CD14-positive monocyte (primary cell): ENCODE data around the gene CTCFL. TPM values are rescaled to one million over a fixed set of nuclear protein-coding genes. Genes with fewer than 3 reads are reported as not detected.

Source experiments
- DNase-seq, 3 donors: peaks; one replicate each; pipeline ENCODE4 v3.0.0-alpha.2; 2011 to 2022
- H2AFZ ChIP-seq: 2 replicates; pipeline ENCODE4 v1.6.0; 2012; ENCODE audit warnings: mild to moderate bottlenecking, low read depth, low read length, inconsistent platforms; ENCODE audit not compliant: insufficient read depth, poor library complexity, severe bottlenecking
- H3K27ac ChIP-seq, 2 donors: 1 replicate in 1 of 2; 2 replicates in 1 of 2; pipeline ENCODE4 v1.5.1; 2012 to 2013; ENCODE audit warnings: low read length in 2 of 2, control low read depth in 1 of 2, inconsistent platforms in 1 of 2, low read depth in 1 of 2, mild to moderate bottlenecking in 1 of 2
- H3K27me3 ChIP-seq, 2 donors: one replicate each; pipeline versions ENCODE4 v1.6.0 to v1.6.1; 2011 to 2013; ENCODE audit warnings: low read length in 2 of 2; ENCODE audit not compliant: control insufficient read depth in 2 of 2, insufficient read depth in 2 of 2
- H3K36me3 ChIP-seq, 2 donors: replicated peaks in 1 of 2; 1 replicate in 1 of 2; 2 replicates in 1 of 2; pipeline versions ENCODE4 v1.5.1 to v1.6.1; 2012 to 2013; ENCODE audit warnings: low read length in 2 of 2, control low read depth in 1 of 2, inconsistent platforms in 1 of 2, mild to moderate bottlenecking in 1 of 2; ENCODE audit not compliant: insufficient read depth in 2 of 2, control insufficient read depth in 1 of 2
- H3K4me1 ChIP-seq, 2 donors: 1 replicate in 1 of 2; 2 replicates in 1 of 2; pipeline versions ENCODE4 v1.5.1 to v1.6.1; 2012 to 2013; ENCODE audit warnings: low read length in 2 of 2, control low read depth in 1 of 2, inconsistent platforms in 1 of 2, mild to moderate bottlenecking in 1 of 2, moderate library complexity in 1 of 2; ENCODE audit not compliant: insufficient read depth in 2 of 2, control insufficient read depth in 1 of 2
- H3K4me2 ChIP-seq: replicated peaks from 2 replicates; pipeline ENCODE3; 2012; ENCODE audit warnings: low read length, moderate library complexity, mild to moderate bottlenecking; ENCODE audit not compliant: poor library complexity, severe bottlenecking; ENCODE audit errors: extremely low read depth
- H3K4me3 ChIP-seq, 3 experiments: fragments of 200-600 bp in 1 of 3; sonication (generic) in 1 of 3; replicated peaks in 1 of 3; 1 replicate in 2 of 3; 2 replicates in 1 of 3; pipeline ENCODE4 v1.5.1; 2011 to 2013; ENCODE audit warnings: low read length in 3 of 3, mild to moderate bottlenecking in 3 of 3, control low read depth in 2 of 3, low read depth in 2 of 3, inconsistent platforms in 1 of 3, moderate library complexity in 1 of 3
- H3K79me2 ChIP-seq: 2 replicates; pipeline ENCODE4 v1.6.0; 2012; ENCODE audit warnings: mild to moderate bottlenecking, control low read depth, inconsistent platforms, low read length, moderate library complexity; ENCODE audit not compliant: insufficient read depth
- H3K9ac ChIP-seq: 2 replicates; pipeline ENCODE4 v1.6.0; 2017; ENCODE audit warnings: low read length, mild to moderate bottlenecking; ENCODE audit not compliant: insufficient read depth, poor library complexity, severe bottlenecking
- H3K9me3 ChIP-seq, 2 donors: replicated peaks in 1 of 2; 1 replicate in 1 of 2; 2 replicates in 1 of 2; pipeline versions ENCODE4 v1.5.1 to v1.6.1; 2012 to 2013; ENCODE audit warnings: low read length in 2 of 2, control low read depth in 1 of 2; ENCODE audit not compliant: control insufficient read depth in 1 of 2, insufficient read depth in 1 of 2
- H4K20me1 ChIP-seq: 2 replicates; pipeline ENCODE4 v1.6.0; 2012; ENCODE audit warnings: mild to moderate bottlenecking, low read length, control low read depth, moderate library complexity; ENCODE audit not compliant: insufficient read depth
- H3K27ac Mint-ChIP-seq, 7 donors: one replicate each; pipeline ENCODE4 v1.8.0; 2020; ENCODE audit warnings: mild to moderate bottlenecking in 7 of 7, mixed read lengths in 7 of 7, moderate library complexity in 6 of 7, inconsistent platforms in 2 of 7
- H3K27me3 Mint-ChIP-seq, 3 donors: one replicate each; pipeline ENCODE4 v1.8.0; 2021 to 2022; ENCODE audit warnings: low read depth in 3 of 3, mild to moderate bottlenecking in 3 of 3, mixed read lengths in 3 of 3, moderate library complexity in 3 of 3, inconsistent platforms in 1 of 3
- H3K36me3 Mint-ChIP-seq, 2 donors: one replicate each; pipeline ENCODE4 v1.8.0; 2020; ENCODE audit warnings: mixed read lengths in 2 of 2, inconsistent platforms in 1 of 2, mild to moderate bottlenecking in 1 of 2
- H3K4me1 Mint-ChIP-seq: one replicate; pipeline ENCODE4 v1.8.0; 2020; ENCODE audit warnings: mild to moderate bottlenecking, mixed read lengths
- H3K4me3 Mint-ChIP-seq, 2 donors: one replicate each; pipeline ENCODE4 v1.8.0; 2020; ENCODE audit warnings: mild to moderate bottlenecking in 2 of 2, mixed read lengths in 2 of 2, moderate library complexity in 1 of 2
- H3K9me3 Mint-ChIP-seq, 7 donors: one replicate each; pipeline ENCODE4 v1.8.0; 2020 to 2022; ENCODE audit warnings: mixed read lengths in 7 of 7, mild to moderate bottlenecking in 6 of 7, moderate library complexity in 6 of 7, inconsistent platforms in 2 of 7
- WGBS: methylation state at CpG from one replicate; pipeline ENCODE4 v1.1.5; 2013; ENCODE audit warnings: missing lambda C conversion rate; ENCODE audit not compliant: insufficient coverage; 5-methylcytosine and 5-hydroxymethylcytosine counted together
- intact Hi-C, 2 donors: fragments of 100-400 bp; cut with micrococcal nuclease; formaldehyde crosslinking; loops; one replicate each; pipeline versions ENCODE4 v1.15.0 to v1.15.1; 2023
- polyA plus RNA-seq, 3 donors: library from polyadenylated mRNA; depleted of rRNA in 1 of 3; unstranded in 2 of 3; stranded (reverse) in 1 of 3; fragments of 300-500 nt in 2 of 3; fragments of >200 nt in 1 of 3; fragmentation: Illumina TruSeq in 2 of 3; gene quantifications; 1 replicate in 2 of 3; 2 replicates in 1 of 3; pipeline ENCODE4 v1.2.3, GENCODE V29; 2012 to 2021
- TF ChIP-seq, protein P1 (sequence below): fragments of 200-600 bp; IDR thresholded peaks from one replicate; pipeline ENCODE4 v1.8.0; 2022; ENCODE audit warnings: antibody characterized with exemption, mild to moderate bottlenecking

The CTCFL gene
- polyA plus RNA-seq, 3 donors, result not detected

DNA sequence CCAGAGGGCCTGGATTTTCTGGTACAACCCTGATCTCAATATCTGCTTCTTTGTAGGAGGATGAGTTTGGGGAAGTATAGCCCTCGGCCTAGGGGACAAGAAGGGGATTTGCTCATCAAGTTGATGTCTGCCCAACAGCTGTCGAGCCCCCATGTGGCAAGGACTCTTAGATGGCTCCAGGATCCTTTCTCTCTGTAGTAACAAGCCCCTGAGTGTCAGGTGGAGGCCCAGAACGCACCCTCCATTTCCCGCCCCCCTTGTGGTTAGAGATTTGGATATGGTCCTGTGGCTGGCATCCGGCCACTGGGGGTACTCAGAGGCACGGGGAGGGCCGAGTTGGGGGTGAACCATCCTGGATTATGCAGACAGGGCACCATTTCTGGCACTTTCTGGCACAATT lies 50.1 kb downstream of the CTCFL start:
- peaks cover 0 to 4% of the 10 kb centered on the region in 2 donors for H3K36me3 Mint-ChIP-seq
- peaks cover 0 to 8% (median 2%) of the 10 kb centered on the region in 7 donors for H3K9me3 Mint-ChIP-seq
- peak overlapping the region; percentile 77 to 93 (median 91) for H3K27ac Mint-ChIP-seq
- Histone ChIP-seq H3K9me3 (no peaks in the 10 kb centered on the region), H3K9ac (no peak overlapping the region), H3K79me2 (no peaks in the 10 kb centered on the region), H4K20me1 (no peaks in the 10 kb centered on the region), H3K4me3 (peak overlapping the region in 1 of 3 experiments; percentile 66), H3K4me1 (peaks cover 69 to 72% of the 10 kb centered on the region in 2 donors), H3K27me3 (no peaks in the 10 kb centered on the region), H3K4me2 (peak overlapping the region; percentile 69), H2AFZ (peak overlapping the region; percentile 26), H3K36me3 (no peaks in the 10 kb centered on the region), H3K27ac (peak overlapping the region; percentile 51 to 77)
- intact Hi-C loops, result loop anchor here in 1 of 2 donors (5.0 to 10.0 kb wide), 2 partner anchors 38 to 80 kb away; partner anchors contain the start of gene RBM38
- H3K4me1 Mint-ChIP-seq, result peaks cover 64% of the 10 kb centered on the region
- H3K4me3 Mint-ChIP-seq, result peak overlapping the region; percentile 10 to 75
- H3K27me3 Mint-ChIP-seq, result peaks cover 9 to 21% (median 11%) of the 10 kb centered on the region in 3 donors
- no peak for DNase-seq
- WGBS, result 0% methylated on average over 2 of the region's 7 CpGs
- TF ChIP-seq, protein P1, sequence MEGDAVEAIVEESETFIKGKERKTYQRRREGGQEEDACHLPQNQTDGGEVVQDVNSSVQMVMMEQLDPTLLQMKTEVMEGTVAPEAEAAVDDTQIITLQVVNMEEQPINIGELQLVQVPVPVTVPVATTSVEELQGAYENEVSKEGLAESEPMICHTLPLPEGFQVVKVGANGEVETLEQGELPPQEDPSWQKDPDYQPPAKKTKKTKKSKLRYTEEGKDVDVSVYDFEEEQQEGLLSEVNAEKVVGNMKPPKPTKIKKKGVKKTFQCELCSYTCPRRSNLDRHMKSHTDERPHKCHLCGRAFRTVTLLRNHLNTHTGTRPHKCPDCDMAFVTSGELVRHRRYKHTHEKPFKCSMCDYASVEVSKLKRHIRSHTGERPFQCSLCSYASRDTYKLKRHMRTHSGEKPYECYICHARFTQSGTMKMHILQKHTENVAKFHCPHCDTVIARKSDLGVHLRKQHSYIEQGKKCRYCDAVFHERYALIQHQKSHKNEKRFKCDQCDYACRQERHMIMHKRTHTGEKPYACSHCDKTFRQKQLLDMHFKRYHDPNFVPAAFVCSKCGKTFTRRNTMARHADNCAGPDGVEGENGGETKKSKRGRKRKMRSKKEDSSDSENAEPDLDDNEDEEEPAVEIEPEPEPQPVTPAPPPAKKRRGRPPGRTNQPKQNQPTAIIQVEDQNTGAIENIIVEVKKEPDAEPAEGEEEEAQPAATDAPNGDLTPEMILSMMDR, result no peak

DNA sequence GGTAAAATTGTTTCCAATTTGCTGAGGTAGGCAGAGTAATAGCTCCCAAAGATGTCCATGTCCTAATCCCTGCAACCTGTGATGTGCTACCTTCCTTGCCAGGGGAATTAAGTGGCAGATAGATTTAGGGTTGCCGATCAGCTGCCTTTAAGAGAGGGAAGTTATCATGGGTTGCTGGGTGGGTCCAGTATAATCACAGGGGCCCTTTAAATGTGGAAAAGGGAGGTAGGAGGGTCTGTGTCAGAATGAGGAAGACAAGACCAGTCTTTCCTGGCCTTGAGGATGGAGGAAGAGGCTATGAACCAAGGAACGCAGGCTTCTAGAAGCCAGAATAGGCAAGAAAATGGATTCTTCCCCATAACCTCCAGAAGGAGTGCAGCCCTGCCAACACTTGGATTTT lies 50.7 kb downstream of the CTCFL start:
- peaks cover 0 to 8% (median 2%) of the 10 kb centered on the region in 7 donors for H3K9me3 Mint-ChIP-seq
- peak overlapping the region; percentile 58 to 77 for H3K27ac ChIP-seq
- H3K4me3 Mint-ChIP-seq, result peak overlapping the region in 1 of 2 donors; percentile 75

More for the DNA sequence above, 50.7 kb downstream of the CTCFL start:
- Mint-ChIP-seq H3K4me1 (peaks cover 64% of the 10 kb centered on the region), H3K36me3 (peaks cover 0 to 4% of the 10 kb centered on the region in 2 donors), H3K27me3 (peaks cover 8 to 22% (median 10%) of the 10 kb centered on the region in 3 donors), H3K27ac (peak overlapping the region; percentile 77 to 93 (median 91))
- H3K9ac ChIP-seq, result no peak overlapping the region
- peaks cover 69 to 72% of the 10 kb centered on the region in 2 donors for H3K4me1 ChIP-seq
- H3K4me3 ChIP-seq, result peak overlapping the region in 1 of 3 experiments; percentile 66
- TF ChIP-seq, protein P1, result no peak
- H3K9me3 ChIP-seq, result no peaks in the 10 kb centered on the region
- peak overlapping the region; percentile 69 for H3K4me2 ChIP-seq
- no peaks in the 10 kb centered on the region for H3K79me2 ChIP-seq
- no peaks in the 10 kb centered on the region for H3K27me3 ChIP-seq
- H3K36me3 ChIP-seq, result no peaks in the 10 kb centered on the region
- intact Hi-C loops, result loop anchor here in 1 of 2 donors (5.0 to 10.0 kb wide), 2 partner anchors 37 to 79 kb away; partner anchors contain the start of gene RBM38
- 0% methylated on average over 1 of the region's 2 CpGs for WGBS
- H2AFZ ChIP-seq, result peak overlapping the region; percentile 26
- H4K20me1 ChIP-seq, result no peaks in the 10 kb centered on the region
- no peak for DNase-seq
